H1 (cell line): ENCODE data around the gene HS6ST1. TPM values are rescaled to one million over a fixed set of nuclear protein-coding genes. Genes with fewer than 3 reads are reported as not detected.

ENCODE experiments used
- CTCF ChIA-PET: fragments of 300-600 bp; sonication (Branson Sonifier 250); formaldehyde crosslinking; loops from one replicate; lab custom pipeline; 2021; ENCODE audit not compliant: partially characterized antibody; lab: Charles Lee
- POLR2A ChIA-PET: fragments of 300-600 bp; sonication (Branson Sonifier 250); formaldehyde crosslinking; loops from one replicate; lab custom pipeline; 2021; ENCODE audit warnings: inconsistent platforms; ENCODE audit not compliant: partially characterized antibody; lab: Charles Lee
- DNase-seq, 2 experiments: peaks; one replicate each; pipeline versions ENCODE4 v3.0.0 to v3.0.0-alpha.2; 2010 to 2022; ENCODE audit warnings: low spot score in 2 of 2, low read depth in 1 of 2, mixed read lengths in 1 of 2
- FAIRE-seq: peaks from 2 replicates; lab custom pipeline; 2011; peaks lifted over from hg19 to GRCh38; lab: Jason Lieb, UNC
- H2AFZ ChIP-seq: 2 replicates; pipeline ENCODE4 v1.8.1; 2012; ENCODE audit warnings: low read length, inconsistent platforms
- H2AK5ac ChIP-seq: 2 replicates; pipeline ENCODE4 v1.6.1; 2013; ENCODE audit warnings: low read depth, low read length
- H2BK120ac ChIP-seq: replicated peaks from 2 replicates; pipeline ENCODE3; 2013; ENCODE audit warnings: low read depth, low read length, inconsistent platforms
- H2BK12ac ChIP-seq: 2 replicates; pipeline ENCODE4 v1.6.1; 2013; ENCODE audit warnings: low read depth, low read length
- H2BK15ac ChIP-seq: 2 replicates; pipeline ENCODE4 v1.6.1; 2013; ENCODE audit warnings: low read length
- H2BK20ac ChIP-seq: 2 replicates; pipeline ENCODE4 v1.6.1; 2013; ENCODE audit warnings: low read length
- H2BK5ac ChIP-seq: 2 replicates; pipeline ENCODE4 v1.6.1; 2013; ENCODE audit warnings: low read depth, low read length
- H3K14ac ChIP-seq: 2 replicates; pipeline ENCODE4 v1.6.1; 2013; ENCODE audit warnings: inconsistent platforms; ENCODE audit not compliant: insufficient read length
- H3K18ac ChIP-seq: 2 replicates; pipeline ENCODE4 v1.6.1; 2013; ENCODE audit warnings: low read length; ENCODE audit errors: extremely low read depth
- H3K23ac ChIP-seq: 2 replicates; pipeline ENCODE4 v1.6.1; 2013; ENCODE audit warnings: inconsistent platforms; ENCODE audit not compliant: insufficient read length
- H3K23me2 ChIP-seq: 2 replicates; pipeline ENCODE4 v1.6.1; 2013; ENCODE audit warnings: low read depth, low read length
- H3K27ac ChIP-seq: 2 replicates; pipeline ENCODE4 v1.6.1; 2011; ENCODE audit warnings: low read depth, low read length, inconsistent platforms
- H3K27me3 ChIP-seq, 4 experiments: replicated peaks in 1 of 4; 1 replicate in 1 of 4; 2 replicates in 3 of 4; pipeline versions ENCODE4 v1.6.1 to v1.8.1; 2011 to 2013; ENCODE audit warnings: low read length in 3 of 4, mild to moderate bottlenecking in 3 of 4, inconsistent platforms in 2 of 4, mixed read lengths in 2 of 4, moderate library complexity in 1 of 4; ENCODE audit not compliant: control insufficient read depth in 3 of 4, insufficient read depth in 3 of 4; ENCODE audit errors: extremely low read depth in 1 of 4
- H3K36me3 ChIP-seq, 4 experiments: 2 replicates each; pipeline versions ENCODE4 v1.6.1 to v1.8.1; 2011 to 2013; ENCODE audit warnings: mild to moderate bottlenecking in 4 of 4, low read length in 3 of 4, moderate library complexity in 2 of 4, control low read depth in 1 of 4, inconsistent platforms in 1 of 4; ENCODE audit not compliant: insufficient read depth in 4 of 4, control insufficient read depth in 2 of 4
- H3K4ac ChIP-seq: replicated peaks from 2 replicates; pipeline ENCODE3; 2013; ENCODE audit warnings: low read length, low read depth, mixed read lengths, inconsistent platforms; ENCODE audit not compliant: insufficient read length
- H3K4me1 ChIP-seq, 4 experiments: replicated peaks in 1 of 4; 1 replicate in 1 of 4; 2 replicates in 3 of 4; pipeline versions ENCODE4 v1.6.1 to v1.8.1; 2011 to 2013; ENCODE audit warnings: low read length in 3 of 4, inconsistent platforms in 2 of 4, mixed read lengths in 1 of 4; ENCODE audit not compliant: insufficient read depth in 4 of 4, control insufficient read depth in 3 of 4
- H3K4me2 ChIP-seq, 2 experiments: 2 replicates each; pipeline versions ENCODE4 v1.6.1 to v1.8.1; 2011 to 2013; ENCODE audit warnings: low read depth in 2 of 2, low read length in 2 of 2, control low read depth in 1 of 2, inconsistent platforms in 1 of 2, mild to moderate bottlenecking in 1 of 2; ENCODE audit not compliant: insufficient read depth in 1 of 2
- H3K4me3 ChIP-seq, 4 experiments: fragments of 200-600, 300-600 bp in 1 of 4; sonication (generic), shearing (Covaris generic), sonication (Bioruptor Twin) in 1 of 4; 2 replicates each; pipeline versions ENCODE4 v1.5.1 to v1.8.1; 2011 to 2016; ENCODE audit warnings: low read length in 4 of 4, low read depth in 3 of 4, control low read depth in 2 of 4, inconsistent platforms in 2 of 4, mild to moderate bottlenecking in 2 of 4, mixed read lengths in 1 of 4, moderate library complexity in 1 of 4; ENCODE audit not compliant: insufficient read depth in 2 of 4; ENCODE audit errors: extremely low read depth in 1 of 4
- H3K56ac ChIP-seq: replicated peaks from 2 replicates; pipeline ENCODE3; 2013; ENCODE audit warnings: low read depth, mild to moderate bottlenecking, mixed read lengths, low read length, inconsistent platforms; ENCODE audit not compliant: insufficient read length
- H3K79me1 ChIP-seq: 2 replicates; pipeline ENCODE4 v1.6.1; 2013; ENCODE audit warnings: low read depth, low read length, control low read depth
- H3K79me2 ChIP-seq, 2 experiments: 2 replicates each; pipeline versions ENCODE4 v1.6.1 to v1.8.1; 2012 to 2013; ENCODE audit warnings: low read length in 2 of 2, mild to moderate bottlenecking in 2 of 2, inconsistent platforms in 1 of 2; ENCODE audit not compliant: insufficient read depth in 2 of 2, control insufficient read depth in 1 of 2
- H3K9ac ChIP-seq, 4 experiments: replicated peaks in 1 of 4; 1 replicate in 1 of 4; 2 replicates in 3 of 4; pipeline versions ENCODE4 v1.6.1 to v1.8.1; 2011 to 2013; ENCODE audit warnings: low read depth in 3 of 4, low read length in 3 of 4, control low read depth in 2 of 4, mild to moderate bottlenecking in 2 of 4, moderate library complexity in 2 of 4, inconsistent platforms in 1 of 4; ENCODE audit errors: extremely low read depth in 1 of 4
- H3K9me3 ChIP-seq, 2 experiments: 2 replicates each; pipeline versions ENCODE4 v1.6.1 to v1.8.1; 2012 to 2013; ENCODE audit warnings: mild to moderate bottlenecking in 2 of 2, moderate library complexity in 2 of 2, control low read depth in 1 of 2, inconsistent platforms in 1 of 2, low read depth in 1 of 2, low read length in 1 of 2, mixed read lengths in 1 of 2; ENCODE audit not compliant: insufficient read depth in 2 of 2
- H4K20me1 ChIP-seq, 2 experiments: replicated peaks in 1 of 2; 2 replicates each; pipeline versions ENCODE3 to v1.8.1; 2011 to 2013; ENCODE audit warnings: inconsistent platforms in 2 of 2, low read length in 2 of 2, mild to moderate bottlenecking in 1 of 2; ENCODE audit not compliant: insufficient read depth in 2 of 2, control insufficient read depth in 1 of 2
- H4K5ac ChIP-seq: 2 replicates; pipeline ENCODE4 v1.6.1; 2013; ENCODE audit warnings: low read length, low read depth, mixed read lengths, inconsistent platforms; ENCODE audit not compliant: insufficient read length
- H4K8ac ChIP-seq: 2 replicates; pipeline ENCODE4 v1.8.0; 2013; ENCODE audit warnings: mild to moderate bottlenecking, moderate library complexity, low read length, inconsistent platforms; ENCODE audit not compliant: insufficient read depth; ENCODE audit errors: extremely low read depth
- H4K91ac ChIP-seq: replicated peaks from 2 replicates; pipeline ENCODE3; 2013; ENCODE audit warnings: low read length, mixed read lengths, inconsistent platforms; ENCODE audit not compliant: insufficient read length
- ASH2L ChIP-seq: fragments of 200-600, 300-600 bp; sonication (generic); IDR thresholded peaks from one replicate; pipeline ENCODE4 v1.7.1; 2017; ENCODE audit warnings: low read length
- CTCF ChIP-seq, 3 experiments: IDR thresholded peaks; 1 replicate in 2 of 3; 2 replicates in 1 of 3; pipeline versions ENCODE4 v1.5.1 to v1.6.1; 2011; ENCODE audit warnings: low read length in 3 of 3, mild to moderate bottlenecking in 3 of 3, inconsistent platforms in 2 of 3, low read depth in 1 of 3, moderate library complexity in 1 of 3; ENCODE audit not compliant: insufficient read depth in 1 of 3; ENCODE audit errors: control extremely low read depth in 1 of 3
- RAD21 ChIP-seq, 2 experiments: IDR thresholded peaks in 1 of 2; conservative IDR thresholded peaks in 1 of 2; 2 replicates each; pipeline ENCODE4 v1.6.1; 2011; ENCODE audit warnings: low read depth in 2 of 2, low read length in 2 of 2, improper control_type of control experiment in 1 of 2, inconsistent platforms in 1 of 2, mild to moderate bottlenecking in 1 of 2, moderate library complexity in 1 of 2
- TEAD4 ChIP-seq: IDR thresholded peaks from 2 replicates; pipeline ENCODE4 v1.6.1; 2012; ENCODE audit warnings: low read depth, low read length, inconsistent platforms, mixed read lengths
- WGBS, 2 experiments: shearing (Covaris generic) in 1 of 2; methylation state at CpG; one replicate each; pipeline versions ENCODE4 v1.1.6 to v1.1.7; 2013 to 2015; ENCODE audit warnings: low lambda C conversion rate in 2 of 2, mixed read lengths in 2 of 2, inconsistent platforms in 1 of 2, low coverage in 1 of 2, missing lambda C conversion rate in 1 of 2; ENCODE audit not compliant: insufficient replicate concordance in 2 of 2, insufficient coverage in 1 of 2, insufficient read length in 1 of 2; ENCODE audit errors: extremely low coverage in 1 of 2, missing lambda C conversion rate in 1 of 2; 5-methylcytosine and 5-hydroxymethylcytosine counted together
- polyA plus RNA-seq, 7 experiments: library from polyadenylated mRNA; depleted of rRNA in 3 of 7; stranded (reverse) in 5 of 7; unstranded in 2 of 7; fragments of >200 nt in 5 of 7; fragments of 200-250 nt in 2 of 7; gene quantifications; 1 replicate in 5 of 7; 2 replicates in 1 of 7; 4 replicates in 1 of 7; pipeline versions ENCODE4 v1.2.1 to v1.2.3, GENCODE V29; 2011 to 2013; ENCODE audit warnings: missing spikeins in 2 of 7, mixed read lengths in 2 of 7
- total RNA-seq: library from RNA; stranded (reverse); fragmentation: NEBNext Ultra II Directional; extraction: Animal tissue kit (Norgen Biotek cat#: 25700); gene quantifications from 2 replicates; pipeline ENCODE4 v1.2.1, GENCODE V29; 2021

HS6ST1 gene
- total and polyA plus RNA-seq, 2 of the 8 experiments (the other 6 are each of a cell fraction or from before 2014, with no cell fraction given), result 37.4 to 74.6 TPM

- no peak overlapping the region for H3K14ac ChIP-seq
- H3K79me1 ChIP-seq, result peaks cover 61% of the 10 kb centered on the region
- no peak overlapping the region for H4K91ac ChIP-seq
- H2BK15ac ChIP-seq, result no peak overlapping the region
- no peak for FAIRE-seq
- no peak overlapping the region for H2BK5ac ChIP-seq
- TF ChIP-seq RAD21 (IDR thresholded peaks at IDR 0.05 in 1 of 2, conservative IDR thresholded peaks at IDR 0.05 in 1 of 2; ENCODE audit: low read depth in 2 of 2, low read length in 2 of 2), result no peak
- no peak for TF ChIP-seq ASH2L
- no peak for TF ChIP-seq CTCF (IDR thresholded peaks at IDR 0.05; ENCODE audit: control extremely low read depth in 1 of 3, insufficient read depth in 1 of 3, low read depth in 1 of 3, low read length in 3 of 3)
- TF ChIP-seq TEAD4, result no peak
- no peak overlapping the region for H2BK120ac ChIP-seq
- H2AFZ ChIP-seq, result no peak overlapping the region
- H3K4me3 ChIP-seq, result no peak overlapping the region
- no peak overlapping the region for H3K27ac ChIP-seq
- H3K18ac ChIP-seq, result no peak overlapping the region
- no peak overlapping the region for H3K23ac ChIP-seq
- H2BK12ac ChIP-seq, result no peak overlapping the region
- H3K9me3 ChIP-seq, result no peaks in the 10 kb centered on the region
- H3K56ac ChIP-seq, result no peak overlapping the region
- H4K5ac ChIP-seq, result no peak overlapping the region
- no peak for DNase-seq
- H4K20me1 ChIP-seq, result peaks cover 57 to 66% of the 10 kb centered on the region in 2 experiments
- no peak overlapping the region for H2BK20ac ChIP-seq
- H3K4me2 ChIP-seq, result no peak overlapping the region
- no peak overlapping the region for H2AK5ac ChIP-seq
- no peak overlapping the region for H3K4ac ChIP-seq
- H3K79me2 ChIP-seq, result peaks cover 15 to 100% of the 10 kb centered on the region in 2 experiments
- no peak overlapping the region for H4K8ac ChIP-seq
- H3K4me1 ChIP-seq, result peaks cover 0 to 37% (median 15%) of the 10 kb centered on the region in 4 experiments; a peak in 6 of 7 replicates
- 92% methylated on average over 4 of the region's 8 CpGs; no CpG with 5 or more reads in 1 of the 2 experiments for WGBS, 2 experiments
- no peak overlapping the region; a peak in 1 of 7 replicates for H3K9ac ChIP-seq
- POLR2A ChIA-PET, result interaction anchor here (1.1 to 1.7 kb wide), 2 partner anchors 10 to 16 kb away, joined by 3 to 5 read pairs; no protein-coding TSS in a partner anchor
- no peaks in the 10 kb centered on the region for H3K27me3 ChIP-seq
- no peaks in the 10 kb centered on the region for H3K23me2 ChIP-seq
- CTCF ChIA-PET, result interaction anchor here (0.8 to 1.3 kb wide), 7 partner anchors 8 to 64 kb away, joined by 3 to 4 read pairs (median 3); no protein-coding TSS in a partner anchor
- no peaks in the 10 kb centered on the region; a peak in 1 of 8 replicates for H3K36me3 ChIP-seq
Measured at GRCh38 chr2:128301021-128301420, 17.6 kb downstream of the HS6ST1 start.
